LNCAP (cell line): ENCODE data around the gene PPFIA3.

Source experiments
- CTCF ChIP-seq: fragments of 450-650 bp; IDR thresholded peaks from 2 replicates; pipeline ENCODE4 v1.5.1; 2017; ENCODE audit warnings: mild to moderate bottlenecking

Gene PPFIA3

DNA sequence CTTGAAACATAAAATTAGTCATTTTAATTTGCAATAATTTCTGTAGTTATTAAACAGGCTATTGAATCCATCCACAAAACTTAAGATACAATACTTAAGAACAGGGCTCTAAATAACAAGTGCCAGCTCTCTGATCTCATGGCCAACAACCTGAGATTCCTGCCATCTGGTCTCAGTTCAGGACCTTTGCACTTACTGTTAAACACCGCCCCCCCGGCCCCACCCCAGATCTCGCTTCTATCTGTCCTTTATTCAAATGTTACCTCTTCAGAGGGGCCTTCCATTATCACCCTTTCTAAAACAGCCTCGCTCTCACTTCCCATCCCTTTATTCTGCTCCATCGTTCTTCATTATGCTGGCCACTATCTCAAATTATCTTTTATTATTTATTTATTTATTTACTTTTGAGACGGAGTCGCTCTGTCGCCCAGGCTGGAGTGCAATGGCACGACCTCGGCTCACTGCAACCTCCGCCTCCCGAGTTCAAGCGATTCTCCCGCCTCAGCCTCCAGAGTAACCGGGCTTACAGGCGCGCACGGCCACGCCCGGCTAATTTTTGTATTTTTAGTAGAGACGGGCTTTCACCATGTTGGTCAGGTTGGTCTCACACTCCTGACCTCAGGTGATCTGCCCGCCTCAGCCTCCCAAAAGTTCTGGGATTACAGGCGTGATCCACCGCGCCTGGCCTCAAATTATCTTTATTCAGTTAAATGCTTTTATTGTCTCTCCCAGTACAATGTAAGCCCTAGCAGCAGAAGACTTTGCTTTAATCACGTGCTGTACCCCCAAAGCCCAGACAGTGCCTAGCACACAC lies 34.9 kb upstream of the PPFIA3 start:
- no peak for TF ChIP-seq CTCF

DNA sequence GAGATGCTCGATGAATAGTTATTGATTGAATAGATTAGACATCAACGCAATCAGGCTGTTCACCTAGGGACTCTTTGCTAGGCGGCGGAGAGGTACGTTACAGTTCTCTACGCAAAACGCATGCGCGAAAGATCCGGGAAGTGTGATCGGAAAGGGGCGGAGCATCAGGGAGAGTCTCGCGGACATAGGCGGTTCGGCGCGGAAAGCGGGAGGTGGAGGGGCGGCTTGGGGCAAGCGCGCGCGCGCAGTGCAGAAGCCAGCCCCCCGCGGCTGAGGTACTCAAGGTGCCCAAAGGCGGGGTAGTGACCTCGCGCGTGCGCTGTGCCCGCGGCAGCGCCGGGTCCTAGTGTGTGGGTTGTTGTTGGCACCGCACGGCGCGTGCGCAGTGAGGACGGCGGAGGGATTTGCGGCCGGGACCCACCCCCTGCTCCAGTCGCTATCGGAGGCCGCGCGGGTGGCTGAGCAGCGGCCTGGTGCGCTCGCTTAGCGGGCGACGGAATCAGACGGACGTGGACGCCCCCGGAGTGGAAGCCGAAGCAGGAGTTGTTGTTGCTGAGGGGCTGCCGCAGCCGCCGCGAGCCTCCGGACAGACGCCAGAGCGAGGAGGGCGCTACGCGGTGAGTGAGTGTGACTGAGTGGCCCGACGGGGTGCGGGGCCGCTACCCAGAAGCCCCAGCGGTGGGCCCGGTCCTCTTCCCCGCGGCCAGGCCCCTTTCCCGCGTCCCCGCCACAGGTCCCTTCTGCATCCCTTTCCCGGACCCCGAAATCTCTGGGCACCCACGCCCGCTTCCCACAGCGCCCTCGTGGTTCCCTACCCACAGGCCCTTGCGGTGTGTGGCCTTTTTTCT lies 34.1 kb upstream of the PPFIA3 start, which contains the start of gene SNRNP70:
Gene SNRNP70 (plus strand): TSS at position 432 of the 848 bp plus-strand sequence. CDS start 964 bp downstream, outside the sequence.
- no peak for TF ChIP-seq CTCF

DNA sequence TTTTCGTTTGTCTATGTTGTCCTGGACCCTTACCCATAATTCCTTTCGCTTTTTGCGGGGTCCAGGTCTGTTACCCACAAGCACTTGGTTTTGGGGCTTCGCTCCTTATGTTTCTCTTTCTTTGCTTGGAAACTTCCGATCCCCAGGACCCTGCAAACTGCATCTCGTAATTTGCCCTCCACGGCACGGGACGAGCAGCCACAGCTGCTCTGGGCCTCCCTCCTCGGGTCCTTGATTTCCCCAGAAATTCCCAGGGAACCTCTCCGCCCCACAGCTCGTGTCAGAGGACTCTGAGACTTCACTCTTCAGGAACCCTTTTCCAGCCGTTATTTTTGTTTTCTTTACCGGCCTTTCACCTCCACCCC lies 33.5 kb upstream of the PPFIA3 start:
- TF ChIP-seq CTCF: no peak

DNA sequence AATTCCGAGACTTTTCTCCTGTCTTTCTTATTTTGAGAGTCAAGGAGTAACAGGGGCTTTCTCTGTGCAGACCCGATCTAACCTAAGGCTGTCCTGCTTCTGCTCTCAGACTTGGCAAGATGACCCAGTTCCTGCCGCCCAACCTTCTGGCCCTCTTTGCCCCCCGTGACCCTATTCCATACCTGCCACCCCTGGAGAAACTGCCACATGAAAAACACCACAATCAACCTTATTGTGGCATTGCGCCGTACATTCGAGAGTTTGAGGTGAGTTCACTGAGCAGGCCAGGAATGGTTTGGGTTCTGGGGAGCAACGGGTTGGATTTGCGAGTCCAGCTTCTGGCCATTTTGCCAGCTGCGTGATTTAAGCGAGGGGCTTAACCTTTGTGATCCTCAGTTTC lies 33.0 kb upstream of the PPFIA3 start:
- no peak for TF ChIP-seq CTCF

DNA sequence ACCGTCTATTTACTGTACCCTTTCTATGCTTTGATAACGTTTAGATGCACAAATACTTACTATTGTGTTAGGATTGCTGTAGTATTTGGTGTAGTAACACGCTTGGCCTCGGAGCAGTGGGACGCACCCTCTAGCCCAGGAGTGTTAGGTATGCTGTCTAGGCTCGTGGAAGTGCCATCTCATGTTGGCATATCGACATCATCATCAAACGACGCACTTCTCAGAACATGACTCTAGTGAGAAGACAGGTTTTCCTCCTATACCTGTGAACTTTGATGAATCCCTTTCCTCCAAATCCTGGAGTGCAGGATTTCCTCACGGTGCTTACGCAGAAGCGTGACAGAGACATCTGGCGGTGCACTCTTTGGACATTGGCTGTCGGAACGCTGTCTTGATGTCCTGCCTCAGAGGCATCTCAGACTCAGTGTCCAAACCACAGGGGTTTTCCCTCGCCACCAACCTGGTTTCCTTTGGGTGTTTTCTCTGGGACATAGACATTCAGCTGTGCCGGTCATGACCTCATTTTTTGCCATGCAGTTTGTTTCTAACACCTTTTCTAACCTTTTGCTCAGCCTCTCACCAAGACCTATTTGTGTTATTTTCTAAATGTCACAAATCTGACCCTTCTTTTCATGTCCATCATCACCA lies 27.8 kb upstream of the PPFIA3 start:
- no peak for TF ChIP-seq CTCF

DNA sequence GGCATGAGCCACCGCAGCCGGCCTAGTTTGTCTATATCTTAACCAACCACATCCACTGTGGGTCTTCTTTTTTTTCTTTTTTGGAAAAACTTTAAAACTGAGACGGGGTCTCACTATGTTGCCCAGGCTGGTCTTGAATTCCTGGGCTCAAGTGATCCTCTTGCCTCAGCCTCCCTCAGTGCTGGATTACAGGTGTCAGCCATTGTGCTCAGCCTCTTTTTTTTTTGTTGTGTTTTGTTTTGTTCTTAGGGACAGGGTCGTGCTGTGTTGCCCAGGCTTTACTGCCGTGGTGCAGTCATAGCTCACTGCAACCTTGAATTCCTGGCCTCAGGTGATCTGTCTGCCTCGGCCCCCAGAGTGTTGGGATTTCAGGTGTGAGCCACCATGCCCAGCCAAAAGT lies 26.7 kb upstream of the PPFIA3 start:
- no peak for TF ChIP-seq CTCF
